Smooth muscle cell (in vitro differentiated cells): ENCODE data around the gene ANKRD28. TPM values are rescaled to one million over a fixed set of nuclear protein-coding genes. Genes with fewer than 3 reads are reported as not detected.

ENCODE experiments used
- DNase-seq: peaks from one replicate; lab custom pipeline; 2025; ENCODE audit not compliant: unreplicated experiment; lab: John Stamatoyannopoulos, UW
- H2AFZ ChIP-seq: fragments of 200-600 bp; sonication (generic); 2 replicates; pipeline ENCODE4 v1.6.0; 2016; ENCODE audit warnings: antibody characterized with exemption, low read depth, mild to moderate bottlenecking
- H3F3A ChIP-seq: fragments of 200-600 bp; sonication (generic); 2 replicates; pipeline ENCODE4 v1.6.0; 2017; ENCODE audit warnings: antibody characterized with exemption, low read depth
- H3K27ac ChIP-seq: fragments of 200-600 bp; sonication (generic); 2 replicates; pipeline ENCODE4 v1.5.1; 2016; ENCODE audit warnings: low read depth, mild to moderate bottlenecking
- H3K27me3 ChIP-seq: fragments of 200-600 bp; sonication (generic); 2 replicates; pipeline ENCODE4 v1.6.1; 2016; ENCODE audit warnings: low read depth, mild to moderate bottlenecking
- H3K36me3 ChIP-seq: fragments of 200-600 bp; sonication (generic); 2 replicates; pipeline ENCODE4 v1.5.1; 2016; ENCODE audit warnings: low read depth
- H3K4me1 ChIP-seq: fragments of 200-600 bp; sonication (generic); 2 replicates; pipeline ENCODE4 v1.5.1; 2016; ENCODE audit warnings: low read depth
- H3K4me2 ChIP-seq: fragments of 200-600 bp; sonication (generic); 2 replicates; pipeline ENCODE4 v1.6.0; 2016; ENCODE audit warnings: mild to moderate bottlenecking
- H3K4me3 ChIP-seq: fragments of 200-600 bp; sonication (generic); 2 replicates; pipeline ENCODE4 v1.5.1; 2016; ENCODE audit warnings: mild to moderate bottlenecking
- H3K79me2 ChIP-seq: fragments of 200-600 bp; sonication (generic); 2 replicates; pipeline ENCODE4 v1.6.0; 2016; ENCODE audit warnings: low read depth, mild to moderate bottlenecking
- H3K9ac ChIP-seq: fragments of 200-600 bp; sonication (generic); 2 replicates; pipeline ENCODE4 v1.6.0; 2016; ENCODE audit warnings: low read depth
- H3K9me3 ChIP-seq: fragments of 200-600 bp; sonication (generic); replicated peaks from 2 replicates; pipeline ENCODE4 v1.5.1; 2016; ENCODE audit warnings: low read depth
- H4K20me1 ChIP-seq: fragments of 200-600 bp; sonication (generic); 2 replicates; pipeline ENCODE4 v1.6.0; 2016; ENCODE audit warnings: low read depth
- WGBS: methylation state at CpG from one replicate; pipeline ENCODE4 v1.1.7; 2016; ENCODE audit warnings: low lambda C conversion rate; 5-methylcytosine and 5-hydroxymethylcytosine counted together
- polyA plus RNA-seq: library from polyadenylated mRNA; unstranded; fragments of >200 nt; fragmentation: Nextera tagmentation; extraction: Ambion mirVana; gene quantifications from 2 replicates; pipeline ENCODE4 v1.2.1, GENCODE V29; 2016
- total RNA-seq: library from RNA; depleted of rRNA; stranded (reverse); fragments of >200 nt; gene quantifications from 2 replicates; pipeline ENCODE4 v1.2.3, GENCODE V29; 2014
- TF ChIP-seq, protein P1 (sequence below): fragments of 200-600 bp; sonication (generic); IDR thresholded peaks from 2 replicates; pipeline ENCODE4 v1.5.1; 2017; ENCODE audit warnings: borderline replicate concordance, mild to moderate bottlenecking, antibody characterized with exemption; ENCODE audit not compliant: insufficient read depth, poor library complexity, severe bottlenecking

Gene ANKRD28
- total and polyA plus RNA-seq, 2 experiments from 2014 or later = 11.8 to 35.7 TPM

DNA sequence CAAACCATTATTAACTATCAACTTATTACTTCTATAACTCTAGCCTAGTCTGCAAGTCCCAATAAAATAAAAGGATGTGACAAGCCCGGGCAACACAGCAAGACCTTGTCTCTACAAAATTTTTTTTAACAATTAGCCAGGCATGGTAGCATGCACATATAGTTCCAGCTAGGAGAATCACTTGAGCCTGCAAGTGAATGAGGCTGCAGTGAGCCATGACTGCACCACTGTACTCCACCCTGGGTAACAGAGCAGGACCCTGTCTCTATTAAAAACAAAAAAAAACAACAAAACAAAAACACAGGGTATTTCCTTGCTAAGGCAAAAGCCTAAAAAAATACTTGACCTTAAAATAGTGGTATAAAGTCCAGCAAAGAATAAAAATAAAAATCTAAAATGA lies 31.4 kb downstream of the ANKRD28 start:
- TF ChIP-seq, protein P1, sequence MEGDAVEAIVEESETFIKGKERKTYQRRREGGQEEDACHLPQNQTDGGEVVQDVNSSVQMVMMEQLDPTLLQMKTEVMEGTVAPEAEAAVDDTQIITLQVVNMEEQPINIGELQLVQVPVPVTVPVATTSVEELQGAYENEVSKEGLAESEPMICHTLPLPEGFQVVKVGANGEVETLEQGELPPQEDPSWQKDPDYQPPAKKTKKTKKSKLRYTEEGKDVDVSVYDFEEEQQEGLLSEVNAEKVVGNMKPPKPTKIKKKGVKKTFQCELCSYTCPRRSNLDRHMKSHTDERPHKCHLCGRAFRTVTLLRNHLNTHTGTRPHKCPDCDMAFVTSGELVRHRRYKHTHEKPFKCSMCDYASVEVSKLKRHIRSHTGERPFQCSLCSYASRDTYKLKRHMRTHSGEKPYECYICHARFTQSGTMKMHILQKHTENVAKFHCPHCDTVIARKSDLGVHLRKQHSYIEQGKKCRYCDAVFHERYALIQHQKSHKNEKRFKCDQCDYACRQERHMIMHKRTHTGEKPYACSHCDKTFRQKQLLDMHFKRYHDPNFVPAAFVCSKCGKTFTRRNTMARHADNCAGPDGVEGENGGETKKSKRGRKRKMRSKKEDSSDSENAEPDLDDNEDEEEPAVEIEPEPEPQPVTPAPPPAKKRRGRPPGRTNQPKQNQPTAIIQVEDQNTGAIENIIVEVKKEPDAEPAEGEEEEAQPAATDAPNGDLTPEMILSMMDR = no peak
- H4K20me1 ChIP-seq = no peaks in the 10 kb centered on the region
- no peaks in the 10 kb centered on the region for H3K9me3 ChIP-seq
- no peaks in the 10 kb centered on the region for H3K36me3 ChIP-seq
- peaks cover 6% of the 10 kb centered on the region for H3F3A ChIP-seq
- H3K4me3 ChIP-seq = no peak overlapping the region
- H3K27me3 ChIP-seq = no peaks in the 10 kb centered on the region
- H3K9ac ChIP-seq = no peak overlapping the region
- no peak for DNase-seq
- no peak overlapping the region for H3K4me2 ChIP-seq
- H3K79me2 ChIP-seq = peaks cover 20% of the 10 kb centered on the region
- H3K27ac ChIP-seq = no peak overlapping the region
- 96% methylated on average over 1 of the region's 1 CpG for WGBS
- H3K4me1 ChIP-seq = peaks cover 7% of the 10 kb centered on the region
- H2AFZ ChIP-seq = no peak overlapping the region

DNA sequence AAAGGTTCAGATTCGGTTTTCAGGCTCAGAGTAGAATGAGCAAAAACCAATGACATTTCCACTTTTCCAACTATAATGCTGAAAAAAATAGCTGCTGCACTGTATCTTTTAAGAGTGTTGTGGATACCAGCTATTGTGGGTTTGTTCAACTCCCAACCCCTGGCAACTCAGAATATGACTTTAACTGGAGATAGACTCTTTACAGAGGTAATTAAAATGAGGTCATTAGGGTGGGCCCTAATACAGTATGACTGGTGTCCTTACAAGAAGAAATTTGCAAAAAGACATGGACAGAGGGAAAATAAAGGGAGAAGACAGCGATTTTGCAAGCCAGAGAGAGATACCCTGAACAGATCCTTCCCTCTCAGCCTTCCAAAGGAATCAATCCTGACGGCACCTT lies 39.5 kb downstream of the ANKRD28 start:
- no peak for DNase-seq
- Histone ChIP-seq H3K36me3 (no peaks in the 10 kb centered on the region), H2AFZ (no peak overlapping the region), H3K4me1 (no peaks in the 10 kb centered on the region), H3K9ac (no peak overlapping the region), H3F3A (no peaks in the 10 kb centered on the region), H3K9me3 (no peaks in the 10 kb centered on the region), H3K79me2 (no peaks in the 10 kb centered on the region), H3K27me3 (no peaks in the 10 kb centered on the region), H3K4me2 (no peak overlapping the region), H4K20me1 (no peaks in the 10 kb centered on the region), H3K4me3 (no peak overlapping the region), H3K27ac (no peak overlapping the region)
- WGBS = 88% methylated on average over 3 of the region's 3 CpGs
- TF ChIP-seq, protein P1 = no peak

DNA sequence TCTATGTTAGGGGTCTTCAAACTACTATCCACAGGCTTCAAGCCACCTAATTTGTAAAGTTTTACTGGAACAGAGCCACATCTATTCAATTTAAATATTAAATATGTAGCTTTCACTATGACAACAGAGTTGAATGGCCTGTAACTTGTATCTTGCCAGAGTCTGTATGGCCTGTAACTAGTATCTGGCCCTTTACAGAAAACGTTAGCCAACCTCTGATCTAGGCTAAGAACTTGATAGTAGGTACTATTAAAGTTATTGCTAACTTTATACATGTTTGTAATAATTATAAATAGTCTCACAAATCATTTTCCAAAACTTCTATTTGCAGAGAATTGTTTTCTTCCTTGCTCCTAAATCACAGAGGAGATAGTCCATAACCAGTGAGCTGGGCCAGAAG lies 40.0 kb downstream of the ANKRD28 start:
- 97% methylated on average over 1 of the region's 1 CpG for WGBS
- TF ChIP-seq, protein P1 = no peak
- H3K4me2 ChIP-seq = no peak overlapping the region
- no peak overlapping the region for H3K4me3 ChIP-seq
- H3K36me3 ChIP-seq = no peaks in the 10 kb centered on the region
- no peak overlapping the region for H2AFZ ChIP-seq
- H3K4me1 ChIP-seq = no peaks in the 10 kb centered on the region
- H4K20me1 ChIP-seq = no peaks in the 10 kb centered on the region
- no peaks in the 10 kb centered on the region for H3K9me3 ChIP-seq
- H3K79me2 ChIP-seq = no peaks in the 10 kb centered on the region
- no peaks in the 10 kb centered on the region for H3F3A ChIP-seq
- no peak overlapping the region for H3K9ac ChIP-seq
- no peak overlapping the region for H3K27ac ChIP-seq
- H3K27me3 ChIP-seq = no peaks in the 10 kb centered on the region
- no peak for DNase-seq

DNA sequence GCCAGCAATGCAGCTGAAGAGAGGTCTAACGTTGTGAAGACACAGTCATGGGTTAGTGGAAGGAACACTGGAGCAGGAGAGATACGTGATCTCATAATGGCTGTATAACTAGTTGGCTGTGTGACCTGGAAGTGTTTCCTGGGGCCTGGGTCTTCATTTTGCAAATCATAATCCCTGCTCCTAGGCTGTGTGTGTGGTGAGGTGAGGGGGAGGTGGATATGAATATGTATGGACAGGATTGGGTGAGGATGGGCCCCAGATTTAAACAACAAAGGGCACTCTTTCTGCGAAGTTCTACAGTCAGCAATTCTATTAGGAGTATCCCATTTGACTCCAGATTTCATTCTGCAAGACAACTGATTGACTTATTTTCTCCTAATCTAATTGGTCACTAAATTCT lies 41.3 kb downstream of the ANKRD28 start:
- no peak overlapping the region for H3K4me2 ChIP-seq
- no peaks in the 10 kb centered on the region for H3F3A ChIP-seq
- TF ChIP-seq, protein P1 = no peak
- 75% methylated on average over 3 of the region's 3 CpGs for WGBS
- no peak overlapping the region for H3K27ac ChIP-seq
- H3K27me3 ChIP-seq = no peaks in the 10 kb centered on the region
- no peaks in the 10 kb centered on the region for H3K79me2 ChIP-seq
- no peak for DNase-seq
- no peak overlapping the region for H2AFZ ChIP-seq
- no peaks in the 10 kb centered on the region for H4K20me1 ChIP-seq
- H3K9me3 ChIP-seq = no peaks in the 10 kb centered on the region
- H3K4me3 ChIP-seq = no peak overlapping the region
- no peak overlapping the region for H3K9ac ChIP-seq
- H3K36me3 ChIP-seq = no peaks in the 10 kb centered on the region
- H3K4me1 ChIP-seq = no peaks in the 10 kb centered on the region
